Posterior cingulate gyrus (tissue), 11 donors: ENCODE measurements around the gene MACC1.

Experiments
- DNase-seq, 10 donors: peaks; one replicate each; pipeline versions ENCODE4 v3.0.0 to v3.0.0-alpha.2; 2020 to 2021; ENCODE audit warnings: mixed read lengths in 3 of 10
- intact Hi-C: fragments of 100-400 bp; cut with DNase I; formaldehyde crosslinking; loops from one replicate; pipeline ENCODE4 v1.15.1; 2023

MACC1 gene

DNA sequence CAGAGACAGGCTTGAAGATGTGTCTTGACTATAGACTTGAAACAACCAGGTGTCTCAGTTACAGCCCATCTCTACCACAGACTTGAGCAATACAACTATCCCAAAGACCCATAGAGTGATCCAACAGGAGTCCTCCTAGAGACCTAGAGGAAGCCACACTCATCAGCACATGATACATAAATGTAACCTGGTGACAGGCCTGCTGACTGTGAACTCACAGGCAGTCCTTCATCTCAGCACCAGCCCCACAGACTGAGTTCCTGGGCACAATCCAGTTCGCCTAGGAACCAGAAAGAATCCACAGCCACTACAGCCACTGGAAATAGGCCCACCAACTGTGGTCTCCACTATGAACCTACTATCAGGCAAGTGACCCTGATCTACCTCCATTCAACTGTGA, 121.3 kb downstream of the MACC1 start:
- intact Hi-C loops, result no loop called here
- no peak for DNase-seq

DNA sequence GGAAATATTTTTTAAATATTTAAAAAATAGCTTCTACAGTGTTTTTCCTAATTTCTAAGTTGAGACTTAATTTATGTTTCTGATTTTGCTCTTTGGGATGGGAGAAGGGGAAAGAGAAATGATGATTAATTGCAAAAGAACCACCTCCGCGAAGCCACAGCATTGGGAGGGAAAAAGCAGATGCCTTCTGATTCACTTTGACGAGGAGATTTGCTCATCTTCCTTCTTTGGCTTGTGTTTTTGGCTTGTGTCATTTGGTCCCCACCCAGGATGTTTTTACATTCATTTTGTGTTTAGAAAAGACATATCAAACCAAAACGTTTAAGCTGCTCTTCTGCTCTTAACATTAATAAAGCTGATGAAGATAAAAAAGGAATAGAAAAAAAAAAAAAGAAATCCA, 121.7 kb downstream of the MACC1 start:
- DNase-seq, result no peak
- intact Hi-C loops, result no loop called here

DNA sequence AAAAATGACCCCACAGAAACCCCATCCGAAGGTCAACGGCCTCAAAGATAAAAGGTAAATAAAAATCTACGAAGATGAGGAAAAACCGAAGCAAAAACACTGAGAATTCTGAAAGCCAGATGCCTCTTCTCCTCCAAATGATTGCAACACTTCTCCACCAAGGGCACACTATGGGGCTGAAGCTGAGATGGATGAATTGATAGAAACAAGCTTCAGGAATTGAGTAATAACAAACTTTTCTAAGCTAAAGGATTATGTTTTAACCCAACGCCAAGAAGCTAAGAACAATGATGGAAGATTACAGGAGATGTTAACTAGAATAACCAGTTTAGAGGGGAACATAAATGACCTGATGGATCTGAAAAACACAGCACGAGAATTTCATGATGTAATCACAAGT, 127.8 kb downstream of the MACC1 start:
- intact Hi-C loops, result no loop called here
- DNase-seq, result no peak

DNA sequence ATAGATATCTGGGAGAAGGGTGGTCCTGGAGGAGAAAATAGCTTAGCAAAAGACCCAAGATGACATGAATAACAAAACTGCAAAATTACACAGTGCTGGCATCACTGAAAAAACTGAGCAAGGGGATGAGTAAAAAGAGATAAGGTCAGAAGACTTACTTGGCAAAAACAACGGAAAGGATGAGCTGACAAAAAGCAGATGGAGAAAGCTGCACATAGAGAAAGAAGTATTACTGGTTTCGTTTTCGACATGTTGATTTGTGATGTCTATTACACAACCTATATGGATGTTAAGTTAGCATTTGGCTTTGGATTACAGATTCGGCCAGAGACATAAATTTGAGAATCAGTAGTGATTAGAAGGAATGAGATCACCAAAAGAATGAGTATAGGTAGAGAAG, 132.1 kb downstream of the MACC1 start:
- intact Hi-C loops, result no loop called here
- no peak for DNase-seq
